ENCODE measurements around the gene MCM5.

The MCM5 gene

DNA sequence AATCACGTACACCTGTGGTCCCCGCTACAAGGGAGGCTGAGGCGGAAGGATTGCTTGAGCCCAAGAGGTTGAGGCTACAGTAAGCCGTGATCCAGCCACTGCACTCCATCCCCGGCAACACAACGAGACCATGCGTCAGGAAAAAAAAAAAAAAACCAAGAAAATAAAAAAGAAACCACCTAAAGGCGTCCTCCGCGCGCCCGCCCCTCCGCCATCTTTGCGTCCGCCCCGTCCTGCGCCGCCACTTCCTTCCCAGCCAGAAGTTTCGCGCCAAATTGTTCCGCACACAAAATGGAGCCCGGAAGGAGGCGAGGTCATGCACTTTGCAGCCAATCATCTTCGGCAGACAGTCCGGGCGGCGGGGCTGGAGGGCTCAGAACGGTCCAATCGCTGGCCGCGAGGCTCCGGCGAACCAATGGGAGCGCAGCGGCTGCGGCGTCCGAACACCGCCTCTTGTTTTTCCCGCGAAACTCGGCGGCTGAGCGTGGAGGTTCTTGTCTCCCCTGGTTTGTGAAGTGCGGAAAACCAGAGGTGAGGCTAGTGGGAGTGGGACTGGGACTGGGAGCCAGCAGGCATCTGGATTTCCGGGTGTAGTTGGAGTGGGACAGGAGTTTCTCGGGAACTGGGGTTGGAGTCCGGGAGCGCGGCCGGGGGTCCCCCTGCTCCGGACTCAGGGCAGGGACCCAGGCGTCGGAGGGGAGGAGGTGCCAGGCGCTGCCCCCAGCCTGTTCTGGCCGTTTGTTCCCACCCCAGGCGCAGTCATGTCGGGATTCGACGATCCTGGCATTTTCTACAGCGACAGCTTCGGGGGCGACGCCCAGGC lies at the start of gene MCM5:
MCM5 (plus strand) TSS at position 463 of the 823 bp plus-strand sequence; CDS start at position 762, 299 bp downstream.
- TF ChIP-seq, protein P1, sequence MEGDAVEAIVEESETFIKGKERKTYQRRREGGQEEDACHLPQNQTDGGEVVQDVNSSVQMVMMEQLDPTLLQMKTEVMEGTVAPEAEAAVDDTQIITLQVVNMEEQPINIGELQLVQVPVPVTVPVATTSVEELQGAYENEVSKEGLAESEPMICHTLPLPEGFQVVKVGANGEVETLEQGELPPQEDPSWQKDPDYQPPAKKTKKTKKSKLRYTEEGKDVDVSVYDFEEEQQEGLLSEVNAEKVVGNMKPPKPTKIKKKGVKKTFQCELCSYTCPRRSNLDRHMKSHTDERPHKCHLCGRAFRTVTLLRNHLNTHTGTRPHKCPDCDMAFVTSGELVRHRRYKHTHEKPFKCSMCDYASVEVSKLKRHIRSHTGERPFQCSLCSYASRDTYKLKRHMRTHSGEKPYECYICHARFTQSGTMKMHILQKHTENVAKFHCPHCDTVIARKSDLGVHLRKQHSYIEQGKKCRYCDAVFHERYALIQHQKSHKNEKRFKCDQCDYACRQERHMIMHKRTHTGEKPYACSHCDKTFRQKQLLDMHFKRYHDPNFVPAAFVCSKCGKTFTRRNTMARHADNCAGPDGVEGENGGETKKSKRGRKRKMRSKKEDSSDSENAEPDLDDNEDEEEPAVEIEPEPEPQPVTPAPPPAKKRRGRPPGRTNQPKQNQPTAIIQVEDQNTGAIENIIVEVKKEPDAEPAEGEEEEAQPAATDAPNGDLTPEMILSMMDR (conservative IDR thresholded peaks at IDR 0.05): no peak
- peak within 1 kb of the TSS; percentile 78 for H3K27ac ChIP-seq

DNA sequence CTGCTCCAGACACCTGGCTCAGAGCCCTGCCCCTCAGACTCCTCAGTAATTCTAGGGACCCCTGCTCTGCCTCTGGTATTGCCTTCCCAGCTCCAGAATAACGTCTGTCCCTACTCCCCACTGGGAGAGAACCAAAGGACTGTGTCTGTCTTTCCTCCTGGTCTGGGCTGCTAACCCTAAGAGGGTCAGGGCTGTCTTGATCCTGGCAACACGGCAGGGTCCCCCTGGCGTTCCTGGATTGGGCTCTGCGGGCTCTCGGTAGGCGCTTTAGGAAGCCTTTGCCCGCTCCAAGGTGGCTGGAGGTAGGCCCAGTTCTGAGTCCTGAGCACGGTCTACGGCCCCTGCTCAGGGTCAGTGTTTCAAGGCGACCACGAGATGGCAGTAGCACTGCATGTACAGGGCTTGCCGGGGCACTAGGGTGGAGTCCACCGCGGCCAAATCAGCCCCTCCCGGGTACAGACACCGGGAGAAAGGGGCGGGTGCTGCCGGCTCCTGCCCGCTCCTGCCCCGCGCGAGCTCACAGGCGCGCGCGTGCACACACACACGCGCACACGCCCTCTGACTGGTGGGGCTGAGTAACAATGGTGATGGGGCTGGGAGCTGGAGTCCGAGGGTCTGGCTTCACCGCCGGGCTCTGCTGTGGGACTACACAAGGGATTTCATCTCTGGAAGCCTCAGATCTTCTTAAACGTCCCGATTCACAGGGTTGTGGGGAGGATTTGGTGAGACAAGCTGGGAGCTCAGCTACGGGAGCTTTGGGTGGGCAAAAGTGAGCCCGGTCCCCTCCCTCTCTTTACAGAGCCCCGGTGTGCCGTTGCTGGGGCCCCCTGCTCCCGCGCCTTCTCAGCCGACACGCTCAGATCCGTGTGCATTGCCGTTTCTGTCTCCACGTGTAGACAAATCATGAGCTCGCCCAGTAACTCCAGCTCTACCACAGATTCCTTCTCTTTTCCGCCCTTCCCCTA lies 49.1 kb upstream of the MCM5 start:
- H3K27ac ChIP-seq: peak overlapping the region; percentile 44
- no peak for TF ChIP-seq ZFX (IDR thresholded peaks at IDR 0.05)
- TF ChIP-seq, protein P1 (conservative IDR thresholded peaks at IDR 0.05): peak; percentile 93

DNA sequence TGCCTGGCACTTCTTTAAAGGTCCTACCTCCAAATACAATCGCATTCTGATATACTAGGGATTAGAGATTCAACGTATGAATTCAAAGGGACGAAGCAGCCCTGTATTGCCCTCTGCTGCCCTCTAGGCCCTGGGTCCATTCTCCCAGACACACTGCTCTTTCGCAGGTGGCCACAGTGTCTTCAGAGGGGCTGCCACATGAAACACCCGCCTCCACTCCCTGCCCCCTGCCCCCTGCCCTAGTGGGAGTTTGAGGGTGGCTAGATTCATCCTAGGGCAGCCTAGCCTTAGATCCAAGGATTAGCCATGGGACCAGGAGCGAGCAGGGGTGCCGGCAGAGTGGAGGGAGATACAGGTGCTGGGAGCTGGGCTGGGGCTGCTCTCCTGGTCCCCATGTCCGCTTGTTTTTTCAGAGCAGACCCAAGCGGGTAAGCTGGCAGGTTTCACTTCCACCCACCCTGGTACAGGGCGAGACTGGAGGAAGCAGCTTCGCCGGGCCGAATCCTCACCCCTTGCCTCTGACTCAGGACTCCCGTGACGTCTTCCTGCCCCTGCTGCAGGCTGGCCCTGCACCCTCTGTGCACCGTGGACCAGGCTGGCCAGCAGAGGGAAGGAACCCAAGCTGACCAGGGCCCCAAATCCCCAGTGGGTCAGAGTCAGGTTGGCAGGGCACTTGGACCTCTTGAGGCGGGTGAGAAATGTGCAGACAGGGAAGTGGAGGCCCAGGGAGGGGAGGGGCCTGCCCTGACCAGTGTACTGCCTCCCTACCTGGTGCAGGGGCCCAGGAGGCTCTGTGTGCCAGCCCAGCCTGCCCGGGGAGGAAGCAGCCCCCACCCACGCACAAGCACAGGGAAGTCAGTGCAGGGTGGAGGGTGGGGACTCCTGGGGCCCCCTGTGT lies 47.5 kb upstream of the MCM5 start:
- H3K27ac ChIP-seq: no peak overlapping the region
- TF ChIP-seq, protein P1 (conservative IDR thresholded peaks at IDR 0.05): no peak; the same call in 1 of the 2 replicates
- TF ChIP-seq ZFX (IDR thresholded peaks at IDR 0.05): no peak

DNA sequence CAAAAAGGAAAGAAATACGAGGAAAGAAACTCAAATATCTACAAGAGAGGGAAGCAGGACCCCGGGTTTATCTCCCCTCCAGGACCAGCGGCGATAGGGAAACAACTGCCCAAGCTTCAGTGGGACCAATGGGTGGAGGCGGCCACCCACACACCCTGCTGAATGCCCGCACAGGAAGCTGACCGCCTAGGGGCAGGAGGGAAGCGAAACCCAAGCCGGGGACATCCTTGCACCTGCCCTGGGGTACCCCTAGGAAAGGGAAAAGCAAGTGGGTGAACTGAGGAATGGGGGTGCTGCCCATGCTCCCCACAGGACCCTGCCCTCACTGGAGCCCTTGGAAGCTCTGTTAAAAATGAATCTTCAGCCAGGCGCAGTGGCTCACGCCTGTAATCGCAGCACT lies 46.6 kb upstream of the MCM5 start:
- H3K27ac ChIP-seq: no peak overlapping the region
- TF ChIP-seq, protein P1 (conservative IDR thresholded peaks at IDR 0.05): no peak
- TF ChIP-seq ZFX (IDR thresholded peaks at IDR 0.05): no peak

DNA sequence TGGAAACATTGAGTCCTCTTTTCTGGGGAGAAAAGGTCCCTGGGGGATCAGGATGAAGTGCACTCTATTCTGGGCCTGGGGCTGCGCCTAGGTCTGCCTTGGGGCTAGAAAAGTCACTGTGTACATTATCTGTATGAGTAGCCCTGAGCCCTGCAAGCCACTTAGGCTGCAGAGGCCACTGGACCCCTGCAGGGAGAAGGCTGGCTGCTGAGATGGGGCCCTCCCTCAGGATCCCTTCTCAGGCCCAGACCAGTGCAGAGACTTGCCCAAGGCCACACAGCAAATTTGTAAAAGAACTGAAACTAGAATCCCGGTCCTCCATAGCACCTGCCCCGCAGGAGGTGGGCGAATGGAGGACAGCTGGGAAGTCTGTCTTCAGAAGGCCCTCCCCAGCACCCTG lies 45.9 kb upstream of the MCM5 start:
- no peak overlapping the region for H3K27ac ChIP-seq
- no peak for TF ChIP-seq ZFX (IDR thresholded peaks at IDR 0.05)
- TF ChIP-seq, protein P1 (conservative IDR thresholded peaks at IDR 0.05): no peak

DNA sequence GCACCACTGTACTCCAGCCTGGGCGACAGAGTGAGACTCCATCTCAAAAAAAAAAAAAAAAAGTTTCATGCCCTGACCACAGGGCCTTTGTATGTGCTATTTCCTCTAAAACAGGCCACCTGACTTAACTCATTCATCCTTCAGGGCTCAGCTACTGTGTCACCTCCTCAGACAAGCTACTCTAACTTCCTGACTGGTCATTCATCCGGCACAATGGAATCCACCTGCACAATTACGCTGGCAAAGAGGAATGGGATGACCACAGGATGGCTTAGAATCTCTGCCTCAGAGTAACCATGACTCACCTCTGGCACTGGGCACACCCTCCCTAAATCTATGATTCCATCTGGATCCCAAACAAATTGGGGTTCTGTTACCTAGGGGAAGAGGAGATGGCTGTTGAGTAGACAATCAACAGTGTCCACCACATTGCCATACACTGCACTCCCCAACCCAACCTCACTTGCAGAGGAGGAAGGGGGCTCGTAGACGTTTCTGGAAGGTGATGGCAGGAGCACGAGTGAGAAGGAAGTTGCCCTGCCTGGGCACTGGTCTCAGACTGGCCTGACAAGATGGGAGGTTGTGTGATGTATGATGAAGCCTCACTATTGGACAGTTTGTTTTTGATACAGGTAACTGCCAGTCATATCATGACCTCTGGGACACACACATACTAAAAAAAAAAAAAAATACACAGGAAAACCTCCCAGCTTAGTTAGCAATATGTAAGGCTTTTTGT lies 41.9 kb upstream of the MCM5 start:
- TF ChIP-seq, protein P1 (conservative IDR thresholded peaks at IDR 0.05): no peak

More for the DNA sequence above, 41.9 kb upstream of the MCM5 start:
- H3K27ac ChIP-seq: no peak overlapping the region

Data from C4-2B (cell line).